GM21576 (cell line): ENCODE data around the gene DYRK1A.
"Not testable (repeated sequence)": the region's sequence is repeated elsewhere in the genome, so short reads cannot be mapped to it uniquely, and the experiment has no call there.

ENCODE experiments used
- ATAC-seq: cut with Tn5 transposase; IDR thresholded peaks from one replicate; pipeline ENCODE4 v1.9.1; 2021; ENCODE audit warnings: mild to moderate bottlenecking, moderate library complexity; ENCODE audit not compliant: unreplicated experiment

Gene DYRK1A

DNA sequence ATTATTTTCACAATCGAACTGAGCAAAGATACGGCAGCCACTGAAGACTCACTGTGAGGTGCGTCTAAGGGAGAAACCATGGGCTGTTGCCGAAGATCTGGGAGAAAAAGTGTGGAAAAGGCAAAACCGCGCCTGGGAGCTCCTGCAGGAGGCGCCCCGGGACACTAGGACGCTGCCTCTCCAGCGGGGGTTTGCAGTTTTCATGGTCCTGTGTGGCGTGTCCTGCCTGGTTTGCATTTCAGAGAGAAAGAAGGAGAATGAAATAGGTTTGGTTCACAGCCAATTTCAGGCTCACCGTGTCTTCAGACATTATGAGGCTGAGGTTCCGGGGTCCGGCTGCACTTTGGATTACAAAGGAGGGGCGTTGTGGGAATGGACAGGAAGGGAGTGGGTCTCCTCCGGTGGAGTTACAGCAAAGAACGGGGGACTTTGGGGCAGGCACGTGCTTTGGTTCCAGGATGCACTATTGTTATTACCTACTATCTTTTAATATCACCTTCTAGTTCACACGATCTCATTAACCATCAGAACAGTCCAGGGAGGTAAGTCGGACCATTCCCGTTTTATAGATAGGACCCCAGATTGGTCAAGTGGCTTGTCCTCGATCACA, 179.8 kb downstream of the DYRK1A start:
- ATAC-seq: no peak

DNA sequence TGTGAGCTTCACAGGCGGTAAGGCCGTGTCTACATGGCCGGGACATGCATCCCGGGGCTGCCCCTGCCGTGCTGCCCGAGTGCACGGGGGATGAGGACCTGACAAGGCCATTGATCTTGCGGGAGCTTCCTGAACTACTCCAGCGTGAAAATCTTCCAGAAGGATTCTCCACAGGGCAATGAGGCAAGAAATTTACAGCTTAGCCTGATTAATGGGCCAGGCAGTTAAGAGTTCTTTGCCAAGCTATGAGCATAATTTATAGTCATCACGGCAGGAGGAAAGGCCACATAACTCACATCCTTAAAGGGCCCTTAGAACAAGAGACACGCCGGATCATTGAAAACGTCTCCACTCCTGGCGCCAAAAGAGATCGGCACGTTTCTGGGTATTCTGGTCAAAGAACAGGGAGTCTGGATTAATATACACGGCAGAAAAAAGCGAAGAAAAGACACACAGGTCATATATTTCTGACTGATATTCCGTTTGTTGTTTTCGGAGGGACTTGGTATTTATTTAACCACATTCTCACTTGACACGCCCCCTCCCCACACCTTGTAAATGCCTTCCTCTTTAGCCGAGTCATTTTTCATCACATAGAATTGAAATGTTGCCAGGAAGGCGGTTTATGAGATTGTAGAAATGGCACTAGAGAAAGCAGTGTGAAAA, 180.5 kb downstream of the DYRK1A start:
- no peak for ATAC-seq

GRCh38 chr21:37547615-37548200, 181.1 kb downstream of the DYRK1A start:
- ATAC-seq: no peak

- ATAC-seq: no peak
Observed at GRCh38 chr21:37548521-37548981, 182.0 kb downstream of the DYRK1A start.

- not testable (repeated sequence) for ATAC-seq
Observed at GRCh38 chr21:37549730-37550129, 183.2 kb downstream of the DYRK1A start.

GRCh38 chr21:37550157-37550556, 183.6 kb downstream of the DYRK1A start:
- ATAC-seq: no peak

DNA sequence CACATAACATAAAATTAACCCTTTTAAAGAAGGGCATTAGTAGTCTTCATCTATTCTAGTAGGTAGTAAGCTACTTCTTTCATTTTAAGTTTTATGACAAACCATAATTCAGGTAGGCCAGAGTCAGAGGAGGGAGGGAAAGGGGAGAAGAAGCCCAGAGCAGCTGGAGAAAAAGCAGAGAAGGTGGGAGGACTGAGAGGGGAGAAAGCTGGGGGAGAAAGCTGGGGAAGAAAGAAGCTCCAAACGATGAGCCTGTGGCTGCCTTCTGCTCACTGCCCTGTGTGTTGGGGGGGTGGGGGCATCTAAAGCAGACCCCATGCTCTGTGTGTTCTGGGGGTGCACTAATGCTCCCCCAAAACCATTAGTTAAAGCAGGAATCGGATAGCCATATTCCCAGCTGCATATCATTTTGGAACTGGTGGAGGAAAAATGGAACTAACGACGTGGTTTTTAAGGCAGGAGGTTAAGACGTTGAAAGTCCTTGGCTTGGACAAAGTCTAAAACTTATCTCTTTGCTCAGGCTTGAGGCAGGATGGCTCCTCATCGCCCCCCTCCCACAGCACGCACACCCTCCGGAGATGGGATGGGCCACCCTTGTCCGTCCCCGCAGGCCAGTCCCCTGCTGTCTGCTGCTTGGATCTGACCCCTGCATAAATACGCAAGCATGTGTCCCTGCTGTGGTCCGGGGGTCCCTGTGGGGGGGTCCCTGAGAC, 184.2 kb downstream of the DYRK1A start:
- no peak for ATAC-seq

DNA sequence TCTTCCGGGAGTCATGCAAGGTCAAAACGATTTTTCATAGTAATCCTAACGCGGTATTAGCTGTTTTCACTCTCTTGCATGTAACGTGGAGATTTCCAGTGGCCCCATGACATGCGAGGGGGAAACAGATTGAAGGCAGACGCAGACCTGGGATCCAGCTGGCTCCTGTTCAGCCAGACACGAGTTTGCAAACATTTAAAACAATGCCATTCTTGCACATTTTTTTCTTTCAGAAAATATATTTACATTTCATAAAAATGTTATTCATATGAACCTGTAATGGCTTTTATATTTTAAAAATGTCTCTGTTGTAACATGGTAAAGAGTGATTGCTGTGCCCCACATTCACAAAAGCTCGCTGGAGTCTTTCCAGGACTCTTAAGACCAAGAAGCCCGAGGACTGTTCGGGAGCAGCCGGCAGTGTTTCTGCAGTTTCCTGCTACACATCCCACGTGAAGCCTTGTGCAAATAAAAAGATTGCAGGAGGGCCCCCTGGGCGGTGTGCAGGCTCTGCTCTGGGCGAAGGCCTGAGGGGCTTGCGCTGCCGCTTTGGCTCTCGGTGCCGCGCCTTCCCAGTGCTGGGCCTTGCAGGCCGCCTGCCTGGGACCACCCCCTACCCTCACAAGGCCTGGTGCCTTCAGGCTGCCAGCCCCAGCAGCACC, 184.9 kb downstream of the DYRK1A start:
- no peak for ATAC-seq

- ATAC-seq: no peak
Observed at GRCh38 chr21:37551993-37552355, 185.4 kb downstream of the DYRK1A start.

GRCh38 chr21:37552496-37553029, 186.0 kb downstream of the DYRK1A start:
- no peak for ATAC-seq

- no peak for ATAC-seq
Observed at GRCh38 chr21:37553078-37553481, 186.5 kb downstream of the DYRK1A start.

- ATAC-seq: no peak
Observed at GRCh38 chr21:37554661-37555379, 188.2 kb downstream of the DYRK1A start.

DNA sequence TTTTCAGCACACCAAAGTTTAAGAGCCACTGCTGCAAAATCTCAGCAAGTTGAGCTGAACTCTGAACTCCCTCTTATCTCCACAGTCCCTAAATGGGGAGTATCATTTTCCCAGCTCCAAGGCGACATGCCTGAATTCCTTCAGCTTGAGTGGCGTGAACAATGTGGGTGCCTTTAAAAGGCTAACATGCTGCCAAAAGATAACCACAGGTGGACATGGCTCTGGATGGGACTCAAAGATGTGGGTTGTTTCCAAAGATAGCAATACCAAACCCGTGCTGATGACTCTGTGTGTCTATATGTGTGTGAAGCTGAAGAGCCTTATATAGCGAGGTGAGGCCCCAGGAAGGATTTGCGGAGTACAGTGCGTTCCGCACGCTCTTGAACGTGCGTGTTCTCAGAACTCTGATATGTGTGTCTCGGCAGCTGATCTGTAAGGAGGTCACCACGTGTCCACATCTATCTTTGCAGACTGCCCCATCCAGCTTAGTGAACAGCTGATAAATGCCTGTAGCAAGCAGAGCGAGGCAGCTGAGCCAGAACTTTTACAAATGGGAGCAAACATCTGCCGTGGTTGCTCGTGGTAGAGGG, 189.2 kb downstream of the DYRK1A start:
- no peak for ATAC-seq

DNA sequence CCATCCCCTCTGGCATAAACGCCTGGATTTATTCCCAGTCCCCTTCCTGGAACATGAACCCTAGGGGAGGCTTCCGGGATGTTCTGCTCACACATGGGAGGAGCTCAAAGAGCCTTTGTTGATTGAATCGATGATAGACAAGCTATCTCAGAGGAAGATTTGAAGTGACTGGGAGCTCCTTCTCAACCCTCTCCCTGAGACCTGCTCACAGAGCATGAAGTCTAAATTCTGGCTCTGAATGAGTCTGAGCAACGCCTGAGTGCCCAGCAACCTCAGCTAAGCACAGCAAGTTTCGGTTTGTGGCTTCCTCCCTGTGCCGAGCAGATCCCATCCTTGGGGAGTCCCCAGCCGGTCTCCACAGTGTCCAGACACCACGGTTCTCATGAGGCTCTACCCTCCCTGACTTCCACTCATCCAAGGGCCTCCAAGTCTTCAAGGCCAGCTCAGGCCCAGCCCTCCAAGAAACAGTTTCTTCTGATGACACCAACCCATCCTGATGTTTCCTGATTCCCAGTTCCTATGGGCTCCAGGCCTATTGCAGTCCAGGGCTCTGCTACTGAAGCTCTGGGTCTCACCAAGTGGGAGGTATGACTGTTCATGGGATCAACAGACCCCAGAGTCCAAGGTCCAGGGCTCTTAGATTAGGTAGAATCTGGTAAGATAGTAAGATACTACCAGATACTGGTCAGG, 190.8 kb downstream of the DYRK1A start:
- ATAC-seq: peak; percentile 93

- ATAC-seq: no peak
Observed at GRCh38 chr21:37558676-37559211, 192.2 kb downstream of the DYRK1A start.

DNA sequence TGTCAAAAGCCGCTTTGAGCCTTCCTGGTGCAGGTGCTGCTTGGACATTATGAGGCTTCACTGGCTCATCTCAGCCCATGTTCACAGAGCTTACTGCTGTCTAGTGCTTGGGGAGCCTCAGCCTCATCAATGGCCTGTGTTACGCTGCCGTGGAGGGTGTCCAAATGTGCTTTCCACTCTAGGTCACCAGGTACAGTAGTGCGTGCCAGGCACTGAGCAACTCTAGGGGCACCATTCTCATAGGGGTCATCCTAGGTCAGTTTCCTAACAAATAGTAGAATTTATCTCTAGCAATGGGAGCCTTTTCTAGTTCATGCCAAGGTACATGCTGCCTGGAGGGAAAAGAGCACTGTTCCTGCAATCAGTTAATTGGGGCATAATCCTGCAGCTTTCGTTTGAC, 193.8 kb downstream of the DYRK1A start:
- ATAC-seq: no peak

DNA sequence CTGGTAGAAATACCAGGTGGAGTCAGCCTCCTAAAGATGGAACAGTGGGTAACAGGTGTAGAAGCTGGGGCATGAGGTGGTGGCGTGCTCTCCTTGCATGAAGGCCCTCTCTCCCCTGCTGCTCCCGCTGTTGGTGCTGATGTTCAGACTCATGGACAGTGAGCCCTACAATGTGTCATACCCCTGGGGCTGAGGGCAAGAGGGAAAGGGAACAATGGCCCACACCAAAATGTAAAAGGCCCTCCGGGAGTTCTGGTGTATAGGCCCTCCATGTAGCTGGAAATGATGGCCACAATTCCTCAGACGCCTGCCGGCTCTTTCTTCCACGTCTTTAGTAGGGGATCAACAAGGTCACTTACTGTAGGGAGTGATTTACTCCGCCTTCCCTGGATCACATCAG, 194.9 kb downstream of the DYRK1A start:
- ATAC-seq: no peak

DNA sequence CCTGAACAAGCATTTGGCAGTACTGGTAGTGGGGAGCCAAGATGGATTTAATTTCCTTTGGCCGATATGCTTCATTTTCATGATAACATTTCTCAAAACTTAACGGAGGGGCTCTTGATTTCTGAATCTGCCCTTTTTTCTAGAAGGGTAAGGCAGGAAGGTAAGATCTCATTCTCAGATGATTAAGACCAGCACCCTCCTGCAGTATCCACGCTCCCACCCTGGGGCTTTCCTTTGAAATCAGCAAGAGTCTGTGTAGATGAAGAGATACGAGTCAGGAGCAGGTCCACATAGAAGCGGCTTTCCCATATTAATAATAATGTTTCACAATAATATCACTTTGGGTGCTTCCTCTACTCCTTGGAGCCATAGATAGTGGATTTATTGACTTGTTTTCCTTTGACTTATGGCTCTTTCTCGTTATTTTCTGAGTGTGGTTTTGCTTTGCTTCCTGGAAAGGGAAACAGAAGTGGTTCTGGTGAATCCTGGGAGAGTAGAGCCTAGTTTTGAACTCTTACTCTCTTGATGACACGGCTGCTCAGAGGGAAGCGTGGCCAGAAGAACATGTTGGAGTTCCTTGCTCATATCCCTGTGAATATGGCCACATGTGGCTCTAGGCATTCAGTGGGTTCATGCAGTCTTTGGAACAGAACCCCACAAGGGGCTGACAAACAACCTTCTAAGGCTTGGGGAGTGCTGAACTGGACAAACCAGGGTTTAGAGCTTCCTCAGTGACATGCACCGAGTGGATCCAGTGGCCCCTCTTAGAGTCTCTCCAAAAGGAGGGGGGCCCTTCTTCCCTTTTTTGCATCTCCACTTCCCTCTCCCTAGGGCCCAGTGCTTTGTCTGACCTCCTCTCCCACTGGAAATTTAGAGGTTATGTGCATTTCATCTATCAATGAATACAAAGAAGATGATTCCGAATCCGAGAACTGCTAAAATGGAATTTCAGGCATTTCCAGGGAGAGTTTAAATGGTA, 195.7 kb downstream of the DYRK1A start:
- ATAC-seq: no peak
